ENCODE measurements around the gene KIF24.

The KIF24 gene

GRCh38 chr9:34374905-34375552 lies 46.0 kb upstream of the KIF24 start (continued):
- peak; percentile 84 for TF ChIP-seq ZNF335 (tag by site-specific recombination; conservative IDR thresholded peaks at IDR 0.05)
- TF ChIP-seq, protein P1, sequence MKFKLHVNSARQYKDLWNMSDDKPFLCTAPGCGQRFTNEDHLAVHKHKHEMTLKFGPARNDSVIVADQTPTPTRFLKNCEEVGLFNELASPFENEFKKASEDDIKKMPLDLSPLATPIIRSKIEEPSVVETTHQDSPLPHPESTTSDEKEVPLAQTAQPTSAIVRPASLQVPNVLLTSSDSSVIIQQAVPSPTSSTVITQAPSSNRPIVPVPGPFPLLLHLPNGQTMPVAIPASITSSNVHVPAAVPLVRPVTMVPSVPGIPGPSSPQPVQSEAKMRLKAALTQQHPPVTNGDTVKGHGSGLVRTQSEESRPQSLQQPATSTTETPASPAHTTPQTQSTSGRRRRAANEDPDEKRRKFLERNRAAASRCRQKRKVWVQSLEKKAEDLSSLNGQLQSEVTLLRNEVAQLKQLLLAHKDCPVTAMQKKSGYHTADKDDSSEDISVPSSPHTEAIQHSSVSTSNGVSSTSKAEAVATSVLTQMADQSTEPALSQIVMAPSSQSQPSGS (tag by site-specific recombination; IDR thresholded peaks at IDR 0.05; ENCODE audit: low read depth), result no peak
- TF ChIP-seq ZNF341 (tag by site-specific recombination; IDR thresholded peaks at IDR 0.05; ENCODE audit: low read depth), result no peak
- TF ChIP-seq ZNF473 (tag by site-specific recombination; IDR thresholded peaks at IDR 0.05), result no peak
- TF ChIP-seq, protein P2, sequence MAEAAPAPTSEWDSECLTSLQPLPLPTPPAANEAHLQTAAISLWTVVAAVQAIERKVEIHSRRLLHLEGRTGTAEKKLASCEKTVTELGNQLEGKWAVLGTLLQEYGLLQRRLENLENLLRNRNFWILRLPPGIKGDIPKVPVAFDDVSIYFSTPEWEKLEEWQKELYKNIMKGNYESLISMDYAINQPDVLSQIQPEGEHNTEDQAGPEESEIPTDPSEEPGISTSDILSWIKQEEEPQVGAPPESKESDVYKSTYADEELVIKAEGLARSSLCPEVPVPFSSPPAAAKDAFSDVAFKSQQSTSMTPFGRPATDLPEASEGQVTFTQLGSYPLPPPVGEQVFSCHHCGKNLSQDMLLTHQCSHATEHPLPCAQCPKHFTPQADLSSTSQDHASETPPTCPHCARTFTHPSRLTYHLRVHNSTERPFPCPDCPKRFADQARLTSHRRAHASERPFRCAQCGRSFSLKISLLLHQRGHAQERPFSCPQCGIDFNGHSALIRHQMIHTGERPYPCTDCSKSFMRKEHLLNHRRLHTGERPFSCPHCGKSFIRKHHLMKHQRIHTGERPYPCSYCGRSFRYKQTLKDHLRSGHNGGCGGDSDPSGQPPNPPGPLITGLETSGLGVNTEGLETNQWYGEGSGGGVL (tag by site-specific recombination; IDR thresholded peaks at IDR 0.05), result no peak
- peak; percentile 51 for TF ChIP-seq ZSCAN4 (tag by site-specific recombination; IDR thresholded peaks at IDR 0.05)
- TF ChIP-seq ZNF19 (tag by site-specific recombination; IDR thresholded peaks at IDR 0.05; ENCODE audit: low read depth), result no peak
- no peak for TF ChIP-seq RBAK (tag by site-specific recombination; IDR thresholded peaks at IDR 0.05)
- TF ChIP-seq, protein P3, sequence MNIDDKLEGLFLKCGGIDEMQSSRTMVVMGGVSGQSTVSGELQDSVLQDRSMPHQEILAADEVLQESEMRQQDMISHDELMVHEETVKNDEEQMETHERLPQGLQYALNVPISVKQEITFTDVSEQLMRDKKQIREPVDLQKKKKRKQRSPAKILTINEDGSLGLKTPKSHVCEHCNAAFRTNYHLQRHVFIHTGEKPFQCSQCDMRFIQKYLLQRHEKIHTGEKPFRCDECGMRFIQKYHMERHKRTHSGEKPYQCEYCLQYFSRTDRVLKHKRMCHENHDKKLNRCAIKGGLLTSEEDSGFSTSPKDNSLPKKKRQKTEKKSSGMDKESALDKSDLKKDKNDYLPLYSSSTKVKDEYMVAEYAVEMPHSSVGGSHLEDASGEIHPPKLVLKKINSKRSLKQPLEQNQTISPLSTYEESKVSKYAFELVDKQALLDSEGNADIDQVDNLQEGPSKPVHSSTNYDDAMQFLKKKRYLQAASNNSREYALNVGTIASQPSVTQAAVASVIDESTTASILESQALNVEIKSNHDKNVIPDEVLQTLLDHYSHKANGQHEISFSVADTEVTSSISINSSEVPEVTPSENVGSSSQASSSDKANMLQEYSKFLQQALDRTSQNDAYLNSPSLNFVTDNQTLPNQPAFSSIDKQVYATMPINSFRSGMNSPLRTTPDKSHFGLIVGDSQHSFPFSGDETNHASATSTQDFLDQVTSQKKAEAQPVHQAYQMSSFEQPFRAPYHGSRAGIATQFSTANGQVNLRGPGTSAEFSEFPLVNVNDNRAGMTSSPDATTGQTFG (tag by site-specific recombination; IDR thresholded peaks at IDR 0.05; ENCODE audit: borderline replicate concordance), result no peak
- TF ChIP-seq, protein P4, sequence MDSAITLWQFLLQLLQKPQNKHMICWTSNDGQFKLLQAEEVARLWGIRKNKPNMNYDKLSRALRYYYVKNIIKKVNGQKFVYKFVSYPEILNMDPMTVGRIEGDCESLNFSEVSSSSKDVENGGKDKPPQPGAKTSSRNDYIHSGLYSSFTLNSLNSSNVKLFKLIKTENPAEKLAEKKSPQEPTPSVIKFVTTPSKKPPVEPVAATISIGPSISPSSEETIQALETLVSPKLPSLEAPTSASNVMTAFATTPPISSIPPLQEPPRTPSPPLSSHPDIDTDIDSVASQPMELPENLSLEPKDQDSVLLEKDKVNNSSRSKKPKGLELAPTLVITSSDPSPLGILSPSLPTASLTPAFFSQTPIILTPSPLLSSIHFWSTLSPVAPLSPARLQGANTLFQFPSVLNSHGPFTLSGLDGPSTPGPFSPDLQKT (IDR thresholded peaks at IDR 0.05; ENCODE audit: borderline replicate concordance, low read depth, low read length), result no peak
- TF ChIP-seq, protein P5, sequence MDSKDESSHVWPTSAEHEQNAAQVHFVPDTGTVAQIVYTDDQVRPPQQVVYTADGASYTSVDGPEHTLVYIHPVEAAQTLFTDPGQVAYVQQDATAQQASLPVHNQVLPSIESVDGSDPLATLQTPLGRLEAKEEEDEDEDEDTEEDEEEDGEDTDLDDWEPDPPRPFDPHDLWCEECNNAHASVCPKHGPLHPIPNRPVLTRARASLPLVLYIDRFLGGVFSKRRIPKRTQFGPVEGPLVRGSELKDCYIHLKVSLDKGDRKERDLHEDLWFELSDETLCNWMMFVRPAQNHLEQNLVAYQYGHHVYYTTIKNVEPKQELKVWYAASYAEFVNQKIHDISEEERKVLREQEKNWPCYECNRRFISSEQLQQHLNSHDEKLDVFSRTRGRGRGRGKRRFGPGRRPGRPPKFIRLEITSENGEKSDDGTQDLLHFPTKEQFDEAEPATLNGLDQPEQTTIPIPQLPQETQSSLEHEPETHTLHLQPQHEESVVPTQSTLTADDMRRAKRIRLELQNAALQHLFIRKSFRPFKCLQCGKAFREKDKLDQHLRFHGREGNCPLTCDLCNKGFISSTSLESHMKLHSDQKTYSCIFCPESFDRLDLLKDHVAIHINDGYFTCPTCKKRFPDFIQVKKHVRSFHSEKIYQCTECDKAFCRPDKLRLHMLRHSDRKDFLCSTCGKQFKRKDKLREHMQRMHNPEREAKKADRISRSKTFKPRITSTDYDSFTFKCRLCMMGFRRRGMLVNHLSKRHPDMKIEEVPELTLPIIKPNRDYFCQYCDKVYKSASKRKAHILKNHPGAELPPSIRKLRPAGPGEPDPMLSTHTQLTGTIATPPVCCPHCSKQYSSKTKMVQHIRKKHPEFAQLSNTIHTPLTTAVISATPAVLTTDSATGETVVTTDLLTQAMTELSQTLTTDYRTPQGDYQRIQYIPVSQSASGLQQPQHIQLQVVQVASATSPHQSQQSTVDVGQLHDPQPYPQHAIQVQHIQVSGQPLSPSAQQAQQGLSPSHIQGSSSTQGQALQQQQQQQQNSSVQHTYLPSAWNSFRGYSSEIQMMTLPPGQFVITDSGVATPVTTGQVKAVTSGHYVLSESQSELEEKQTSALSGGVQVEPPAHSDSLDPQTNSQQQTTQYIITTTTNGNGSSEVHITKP (tag by site-specific recombination; IDR thresholded peaks at IDR 0.05), result peak; percentile 30; the same call in 1 of the 2 replicates
- TF ChIP-seq ZNF146 (tag by site-specific recombination; IDR thresholded peaks at IDR 0.05), result no peak
- TF ChIP-seq ZNF354C (tag by site-specific recombination; IDR thresholded peaks at IDR 0.05; ENCODE audit: borderline replicate concordance, low read depth), result no peak
- TF ChIP-seq, protein P6, sequence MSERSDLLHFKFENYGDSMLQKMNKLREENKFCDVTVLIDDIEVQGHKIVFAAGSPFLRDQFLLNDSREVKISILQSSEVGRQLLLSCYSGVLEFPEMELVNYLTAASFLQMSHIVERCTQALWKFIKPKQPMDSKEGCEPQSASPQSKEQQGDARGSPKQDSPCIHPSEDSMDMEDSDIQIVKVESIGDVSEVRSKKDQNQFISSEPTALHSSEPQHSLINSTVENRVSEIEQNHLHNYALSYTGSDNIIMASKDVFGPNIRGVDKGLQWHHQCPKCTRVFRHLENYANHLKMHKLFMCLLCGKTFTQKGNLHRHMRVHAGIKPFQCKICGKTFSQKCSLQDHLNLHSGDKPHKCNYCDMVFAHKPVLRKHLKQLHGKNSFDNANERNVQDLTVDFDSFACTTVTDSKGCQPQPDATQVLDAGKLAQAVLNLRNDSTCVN (tag by site-specific recombination; optimal IDR thresholded peaks at IDR 0.05), result no peak
- no peak for TF ChIP-seq ZNF791 (tag by site-specific recombination; IDR thresholded peaks at IDR 0.05)
- no peak for TF ChIP-seq ZNF621 (tag by site-specific recombination; IDR thresholded peaks at IDR 0.05)
- no peak for TF ChIP-seq MEIS1 (CRISPR knock-in tag; IDR thresholded peaks at IDR 0.05; ENCODE audit: borderline replicate concordance)
- TF ChIP-seq ZBTB17 (tag by site-specific recombination; IDR thresholded peaks at IDR 0.05), result no peak
- TF ChIP-seq, protein P7, sequence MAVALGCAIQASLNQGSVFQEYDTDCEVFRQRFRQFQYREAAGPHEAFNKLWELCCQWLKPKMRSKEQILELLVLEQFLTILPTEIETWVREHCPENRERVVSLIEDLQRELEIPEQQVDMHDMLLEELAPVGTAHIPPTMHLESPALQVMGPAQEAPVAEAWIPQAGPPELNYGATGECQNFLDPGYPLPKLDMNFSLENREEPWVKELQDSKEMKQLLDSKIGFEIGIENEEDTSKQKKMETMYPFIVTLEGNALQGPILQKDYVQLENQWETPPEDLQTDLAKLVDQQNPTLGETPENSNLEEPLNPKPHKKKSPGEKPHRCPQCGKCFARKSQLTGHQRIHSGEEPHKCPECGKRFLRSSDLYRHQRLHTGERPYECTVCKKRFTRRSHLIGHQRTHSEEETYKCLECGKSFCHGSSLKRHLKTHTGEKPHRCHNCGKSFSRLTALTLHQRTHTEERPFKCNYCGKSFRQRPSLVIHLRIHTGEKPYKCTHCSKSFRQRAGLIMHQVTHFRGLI (tag by site-specific recombination; IDR thresholded peaks at IDR 0.05), result no peak
- no peak for TF ChIP-seq ZFP37 (tag by site-specific recombination; IDR thresholded peaks at IDR 0.05)
- TF ChIP-seq SP3 (tag by site-specific recombination; IDR thresholded peaks at IDR 0.05), result no peak
- TF ChIP-seq ZBTB6 (tag by site-specific recombination; IDR thresholded peaks at IDR 0.05), result no peak
